HG02970 (cell line): Measurements from ENCODE around the gene KRTAP11-1.

Experiments used
- ATAC-seq: cut with Tn5 transposase; IDR thresholded peaks from one replicate; pipeline ENCODE4 v1.9.1; 2021; ENCODE audit warnings: mild to moderate bottlenecking, moderate library complexity, moderate number of reproducible peaks; ENCODE audit not compliant: unreplicated experiment, low FRiP score

KRTAP11-1 gene, protein sequence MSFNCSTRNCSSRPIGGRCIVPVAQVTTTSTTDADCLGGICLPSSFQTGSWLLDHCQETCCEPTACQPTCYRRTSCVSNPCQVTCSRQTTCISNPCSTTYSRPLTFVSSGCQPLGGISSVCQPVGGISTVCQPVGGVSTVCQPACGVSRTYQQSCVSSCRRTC

DNA sequence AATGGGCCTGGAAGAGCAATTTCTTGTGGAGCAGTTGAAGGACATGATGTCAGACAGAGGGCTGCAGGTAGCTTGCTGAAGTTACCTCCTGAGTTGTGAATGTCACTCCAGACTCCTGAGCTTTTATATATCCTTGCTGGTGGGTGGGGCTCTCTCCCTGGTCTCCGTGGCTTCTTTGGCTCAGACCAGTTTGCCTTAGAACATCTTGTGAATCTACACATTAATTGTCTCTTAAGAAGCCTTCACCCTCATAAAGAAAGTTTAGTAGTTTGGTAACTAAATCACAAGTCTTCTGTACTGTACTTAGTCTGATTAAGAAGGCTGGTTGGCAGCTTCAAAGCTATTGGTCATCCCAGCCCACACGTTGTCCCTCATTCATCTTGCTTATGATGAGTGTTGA, at the start of gene KRTAP11-1:
TSS of gene KRTAP11-1 (minus strand) at position 101 of the 400 bp plus-strand sequence. CDS start at position 45, 56 bp downstream.
- ATAC-seq = no peak

DNA sequence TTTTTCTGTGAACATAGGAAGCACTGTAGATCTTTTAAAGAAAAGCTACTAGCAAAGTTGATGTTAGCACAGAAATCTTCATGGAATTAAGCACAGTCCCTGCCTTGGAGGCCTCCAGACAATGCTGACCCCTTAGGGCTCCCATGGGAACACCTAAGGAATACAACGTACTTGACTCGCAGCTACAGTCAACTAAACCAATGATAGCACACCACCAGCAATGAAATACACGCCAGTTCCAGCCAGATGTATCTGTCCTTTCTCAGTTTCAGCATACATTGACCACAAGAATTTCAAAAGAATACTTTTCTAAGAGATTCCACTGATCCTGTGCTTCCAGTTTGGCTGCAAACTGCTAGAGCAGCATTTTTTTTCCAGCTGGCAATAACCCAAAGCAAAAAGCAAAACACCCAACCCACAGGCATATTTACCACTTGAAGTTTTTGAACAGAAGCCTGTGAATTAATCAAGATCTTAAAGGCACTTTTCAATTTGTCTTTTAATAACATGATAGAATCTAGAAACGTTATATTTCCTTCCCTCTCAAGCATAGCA, 42.8 kb upstream of the KRTAP11-1 start:
- no peak for ATAC-seq

DNA sequence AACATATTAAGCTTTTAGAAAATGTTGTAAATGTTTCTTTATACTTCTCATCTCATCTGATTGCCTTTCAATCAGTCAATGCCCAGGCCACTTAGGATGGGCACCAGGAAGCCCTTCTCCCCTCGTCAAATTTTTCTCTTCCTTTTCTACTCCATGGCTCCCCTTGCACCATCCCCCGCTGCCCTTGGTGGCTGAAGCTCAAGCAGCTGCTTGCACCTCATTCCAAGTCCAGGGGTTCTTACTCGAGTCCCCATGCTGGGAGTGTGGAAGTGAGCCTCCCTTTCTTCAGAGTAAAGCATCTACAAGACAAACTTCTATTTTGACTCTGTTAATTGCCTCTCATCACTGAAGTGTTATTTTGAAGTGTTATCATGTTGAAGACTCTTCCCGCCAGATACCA, 39.7 kb upstream of the KRTAP11-1 start:
- ATAC-seq = no peak

DNA sequence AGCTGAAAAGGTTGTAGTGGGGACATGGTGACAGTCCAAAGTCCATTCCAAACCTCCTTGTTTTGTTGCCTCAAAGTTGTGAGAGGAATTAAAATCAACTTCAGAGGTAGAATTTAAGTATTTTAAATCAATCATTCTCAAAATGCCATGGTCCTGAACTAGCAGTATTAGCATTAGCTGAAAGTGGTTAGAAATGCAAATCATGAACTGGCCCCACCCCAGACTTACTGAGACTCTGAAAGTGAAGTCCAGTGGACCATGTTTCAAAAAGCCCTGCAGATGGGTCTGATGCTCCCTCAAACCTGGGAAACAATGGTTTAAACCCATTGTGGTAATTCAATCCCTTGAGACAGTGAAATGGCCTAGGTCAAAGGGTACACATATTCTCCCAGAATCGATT, 36.2 kb upstream of the KRTAP11-1 start:
- no peak for ATAC-seq

DNA sequence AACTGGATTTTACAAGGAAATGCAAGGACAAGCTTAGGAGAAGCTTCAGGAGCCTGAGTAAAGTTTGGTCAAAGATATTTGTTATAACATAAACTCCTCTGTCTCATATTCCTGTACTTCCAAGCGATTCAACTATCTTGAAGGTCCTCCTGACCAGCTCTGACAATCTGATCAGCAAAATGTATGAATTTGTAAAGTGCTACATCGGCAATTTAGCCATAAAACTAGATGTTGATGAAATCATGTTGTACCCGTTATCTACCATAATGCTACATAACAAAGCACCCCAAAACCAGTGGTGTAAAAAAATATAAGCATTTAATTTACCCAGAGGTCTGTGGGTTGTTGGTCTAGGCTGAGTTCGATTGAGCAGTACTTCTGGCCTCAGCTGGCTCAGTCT, 19.5 kb upstream of the KRTAP11-1 start:
- no peak for ATAC-seq

DNA sequence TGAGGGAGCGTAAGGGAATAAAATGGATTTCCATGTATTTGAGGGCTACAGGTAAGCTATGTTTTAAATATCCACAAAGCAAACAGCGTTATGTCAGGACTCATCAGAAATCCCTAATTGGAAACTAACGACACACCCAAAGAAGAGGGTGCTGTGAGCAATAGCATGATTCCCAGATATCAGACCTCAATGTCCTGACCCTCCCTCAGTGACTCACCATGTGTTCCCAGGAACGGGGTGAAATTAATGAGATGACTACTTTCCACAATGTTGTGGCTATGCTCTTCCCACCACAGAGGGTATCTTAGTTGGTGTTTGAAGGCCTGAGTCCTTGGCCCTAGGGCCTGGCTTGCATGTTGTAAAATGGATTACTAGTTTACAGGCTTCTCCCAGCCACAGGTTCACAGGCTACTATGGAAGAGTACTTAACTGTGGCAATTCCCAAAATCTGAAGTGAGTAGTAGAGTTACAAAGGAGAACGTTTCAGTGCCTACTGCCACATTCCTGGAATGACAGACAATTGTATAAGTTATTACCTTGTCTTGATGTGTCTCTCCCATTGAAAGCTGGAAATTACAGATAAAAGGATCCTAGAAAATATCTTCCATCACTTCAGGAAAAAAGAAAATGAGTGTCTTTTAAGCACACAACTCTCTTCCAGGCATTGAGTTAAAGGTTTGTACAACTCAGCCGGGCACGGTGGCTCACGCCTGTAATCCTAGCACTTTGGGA, 1.7 kb upstream of the KRTAP11-1 start:
- ATAC-seq = no peak

DNA sequence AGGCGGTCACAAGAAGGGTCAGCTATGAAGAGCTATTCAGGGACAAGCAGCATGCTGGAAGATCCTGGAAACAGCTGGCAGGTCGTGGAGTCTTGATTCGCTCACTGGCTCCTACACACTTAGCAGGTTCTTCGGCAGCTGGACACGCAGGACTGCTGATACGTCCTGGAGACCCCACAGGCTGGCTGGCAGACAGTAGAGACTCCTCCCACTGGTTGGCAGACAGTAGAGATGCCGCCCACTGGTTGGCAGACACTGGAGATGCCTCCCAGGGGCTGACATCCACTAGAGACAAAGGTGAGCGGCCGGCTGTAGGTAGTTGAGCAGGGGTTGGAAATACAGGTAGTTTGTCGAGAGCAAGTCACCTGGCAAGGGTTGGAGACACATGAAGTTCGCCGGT, 466 bp downstream of the KRTAP11-1 start:
- no peak for ATAC-seq

DNA sequence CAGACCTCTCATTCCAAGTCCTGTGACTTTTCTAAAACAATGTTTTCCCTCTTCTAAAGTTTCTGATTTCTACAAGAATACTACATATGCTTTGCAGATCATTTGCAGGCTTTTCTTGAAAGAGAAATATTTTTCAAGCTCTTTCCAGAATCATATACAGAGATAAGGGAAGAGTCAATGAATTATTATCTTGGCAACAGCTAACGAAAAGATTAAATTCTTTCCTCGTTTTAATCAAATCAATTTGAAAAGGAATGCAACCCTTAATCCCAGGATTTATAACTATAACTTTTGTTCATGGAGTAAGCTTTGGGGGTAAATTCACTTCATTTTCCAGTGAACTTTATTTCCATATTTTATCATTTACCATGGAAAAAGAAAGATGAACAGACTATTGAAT, 6.9 kb downstream of the KRTAP11-1 start:
- ATAC-seq = no peak

DNA sequence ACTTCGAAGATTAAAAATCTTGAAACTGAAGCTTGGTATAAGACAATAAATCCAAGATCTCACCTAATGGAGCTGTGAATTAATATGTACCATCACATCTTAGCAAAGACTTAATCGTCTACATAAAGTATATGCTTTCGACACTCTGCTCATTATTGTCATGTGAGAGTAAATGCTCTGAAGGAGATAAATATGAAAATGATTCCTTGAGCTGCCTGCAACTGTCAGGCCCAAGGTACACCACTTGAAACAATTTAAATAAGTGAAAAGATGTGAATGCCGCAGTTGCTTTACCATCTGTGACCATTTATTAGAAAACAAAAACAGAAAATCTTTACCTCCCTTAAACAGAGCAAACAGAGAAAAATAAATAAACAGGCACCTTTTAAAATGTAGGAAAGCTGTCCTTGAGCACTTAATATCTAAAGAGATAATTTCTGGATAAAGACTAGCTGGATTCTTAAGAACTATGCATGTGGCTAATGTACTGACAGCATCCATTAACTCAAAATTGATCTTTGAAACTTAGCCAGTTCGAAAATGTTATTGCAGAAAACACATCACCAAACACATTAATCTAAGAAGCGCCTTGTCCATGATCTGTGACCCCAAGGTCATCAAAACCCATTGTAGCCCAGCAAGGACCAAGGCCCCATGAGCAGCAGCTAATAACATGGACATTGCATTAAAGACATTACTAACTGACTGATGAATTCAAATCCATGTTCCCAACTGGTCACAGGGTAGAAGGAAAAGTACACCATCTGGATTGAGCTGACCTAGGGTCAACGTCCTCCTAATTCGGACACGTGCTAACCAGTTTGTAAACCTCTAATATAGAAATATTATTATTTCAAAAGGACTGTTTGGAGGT, 33.5 kb downstream of the KRTAP11-1 start:
- no peak for ATAC-seq

DNA sequence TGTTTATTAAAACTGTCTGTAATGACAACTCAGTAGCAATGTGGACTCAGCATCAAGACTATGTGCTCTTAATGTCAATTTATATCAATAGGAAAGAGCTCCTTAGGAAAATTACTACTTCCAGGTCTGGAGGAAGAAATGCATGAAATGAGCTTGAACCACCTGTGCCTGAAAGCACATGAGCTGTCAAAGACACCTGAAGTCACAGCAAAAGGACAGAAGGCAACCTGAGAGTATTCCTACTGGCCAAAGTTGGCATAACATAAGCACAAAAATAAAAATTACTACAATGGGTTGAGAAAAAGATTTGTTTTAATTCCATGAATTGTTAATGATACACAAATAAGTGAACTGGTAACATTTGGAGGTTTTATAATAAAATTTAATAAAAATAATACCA, 38.4 kb downstream of the KRTAP11-1 start:
- no peak for ATAC-seq

DNA sequence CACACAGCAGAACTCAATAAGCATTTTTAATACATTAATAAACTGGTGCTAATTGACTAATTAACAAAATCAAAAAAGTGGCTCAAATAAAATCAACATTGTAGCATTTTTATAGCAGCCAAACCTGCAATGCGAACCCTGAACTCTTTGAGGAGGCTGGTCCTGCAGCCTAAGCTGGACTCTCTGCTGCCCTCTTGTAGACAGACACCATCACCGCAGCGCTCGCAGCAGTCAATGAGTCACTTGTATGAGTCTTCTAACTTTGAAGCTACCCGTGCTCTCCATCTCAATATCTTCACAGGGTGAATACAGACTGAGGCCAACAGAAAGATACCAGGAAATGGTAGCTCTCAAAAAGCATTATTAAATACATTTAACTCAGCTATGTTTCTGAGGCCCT, 42.1 kb downstream of the KRTAP11-1 start:
- no peak for ATAC-seq

DNA sequence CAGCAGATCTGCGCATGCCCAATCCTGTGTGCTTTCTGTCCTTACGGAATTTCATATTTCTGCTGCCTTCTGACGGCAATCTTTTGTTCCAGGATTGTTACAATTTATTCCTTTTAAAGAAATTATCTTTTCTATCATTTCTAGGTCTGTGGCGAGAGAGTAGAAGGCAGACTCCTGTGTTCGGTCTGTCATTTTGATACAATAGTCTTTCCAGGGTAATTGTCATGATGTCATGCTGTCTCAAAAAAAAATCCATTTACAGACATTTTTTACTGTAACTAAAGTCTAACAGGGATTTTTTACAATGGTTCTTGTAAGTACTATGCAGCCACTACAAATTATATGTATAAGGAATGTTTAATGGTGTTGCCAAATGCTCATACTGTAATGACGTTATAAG, 42.8 kb downstream of the KRTAP11-1 start:
- no peak for ATAC-seq

DNA sequence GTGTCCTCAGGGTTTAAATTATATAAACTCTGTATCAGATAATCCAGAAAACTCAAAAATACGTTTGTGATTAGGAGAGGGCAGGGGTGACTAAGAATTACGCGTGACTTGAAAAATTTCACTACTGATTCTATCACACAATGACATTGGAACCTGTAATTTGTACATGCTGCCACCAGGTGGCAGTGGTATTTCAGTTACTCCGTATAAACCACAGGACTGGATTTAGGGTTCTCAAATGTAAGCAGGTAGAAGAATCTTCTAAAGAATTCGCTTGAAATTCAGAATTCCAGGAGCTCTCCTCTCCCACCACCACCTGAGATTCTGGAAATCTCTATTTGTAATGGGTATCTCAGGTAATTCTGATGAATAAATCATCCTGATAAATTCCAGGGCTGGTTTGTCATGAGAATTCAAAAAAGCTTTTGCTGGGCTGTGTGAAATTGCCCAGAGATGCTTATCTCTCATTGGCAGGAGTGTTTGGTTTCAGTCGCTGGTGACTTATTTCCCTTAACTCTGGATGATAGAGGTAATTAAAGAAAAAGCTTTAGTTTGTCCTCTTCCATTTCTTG, 50.1 kb downstream of the KRTAP11-1 start:
- ATAC-seq = no peak
